ENCODE measurements around the gene TEX28.
"Not testable (repeated sequence)": the region's sequence is repeated elsewhere in the genome, so short reads cannot be mapped to it uniquely, and the experiment has no call there.

TEX28 gene

GRCh38 chrX:154294791-154295574, at the start of gene TEX28:
Gene TEX28, minus strand, starts transcription at chrX:154295124. Its CDS starts 3,007 bp downstream, at chrX:154292117.
- intact Hi-C loops (cut with DNase I): no loop called here
- DNase-seq: no peak

GRCh38 chrX:154343620-154344019, 48.7 kb upstream of the TEX28 start:
- DNase-seq; intact Hi-C loops (cut with DNase I): not testable (repeated sequence)

- intact Hi-C loops (cut with DNase I); DNase-seq: not testable (repeated sequence)
Observed at GRCh38 chrX:154343063-154343462, 48.1 kb upstream of the TEX28 start.

- DNase-seq; intact Hi-C loops (cut with DNase I): not testable (repeated sequence)
Observed at GRCh38 chrX:154341399-154342298, 46.7 kb upstream of the TEX28 start.

GRCh38 chrX:154334496-154334895, 39.6 kb upstream of the TEX28 start:
- DNase-seq: peak in 1 of 42 donors; percentile 29
- intact Hi-C loops (cut with DNase I): no loop called here

GRCh38 chrX:154333837-154334271, 38.9 kb upstream of the TEX28 start:
- intact Hi-C loops (cut with DNase I): no loop called here
- no peak for DNase-seq

- intact Hi-C loops (cut with DNase I): no loop called here
- DNase-seq: no peak
Observed at GRCh38 chrX:154333116-154333515, 38.2 kb upstream of the TEX28 start.

- DNase-seq: no peak
- intact Hi-C loops (cut with DNase I): no loop called here
Observed at GRCh38 chrX:154332561-154332960, 37.6 kb upstream of the TEX28 start.

GRCh38 chrX:154329294-154329693, 34.4 kb upstream of the TEX28 start:
- intact Hi-C loops (cut with DNase I): no loop called here
- DNase-seq: no peak

- no peak for DNase-seq
- intact Hi-C loops (cut with DNase I): no loop called here
Observed at GRCh38 chrX:154328646-154329045, 33.7 kb upstream of the TEX28 start.

GRCh38 chrX:154327038-154327820, 32.3 kb upstream of the TEX28 start:
- intact Hi-C loops (cut with DNase I): no loop called here
- no peak for DNase-seq

- intact Hi-C loops (cut with DNase I): no loop called here
- no peak for DNase-seq
Observed at GRCh38 chrX:154325541-154325940, 30.6 kb upstream of the TEX28 start.

GRCh38 chrX:154323537-154323936, 28.6 kb upstream of the TEX28 start:
- intact Hi-C loops (cut with DNase I): no loop called here
- DNase-seq: no peak

GRCh38 chrX:154322890-154323289, 28.0 kb upstream of the TEX28 start:
- intact Hi-C loops (cut with DNase I): no loop called here
- DNase-seq: no peak

- intact Hi-C loops (cut with DNase I): no loop called here
- DNase-seq: peak in 22 of 42 donors; percentile 9 to 65 (median 30)
Observed at GRCh38 chrX:154321594-154321993, 26.7 kb upstream of the TEX28 start.

GRCh38 chrX:154321152-154321551, 26.2 kb upstream of the TEX28 start:
- DNase-seq: no peak
- intact Hi-C loops (cut with DNase I): no loop called here

GRCh38 chrX:154320406-154320805, 25.5 kb upstream of the TEX28 start:
- DNase-seq: no peak
- intact Hi-C loops (cut with DNase I): no loop called here

- peak in 16 of 42 donors; percentile 4 to 51 (median 26) for DNase-seq
- intact Hi-C loops (cut with DNase I): no loop called here
Observed at GRCh38 chrX:154317391-154317995, 22.6 kb upstream of the TEX28 start.

GRCh38 chrX:154315416-154315815, 20.5 kb upstream of the TEX28 start:
- DNase-seq: no peak
- intact Hi-C loops (cut with DNase I): no loop called here
